Kasumi-1 (cell line): ENCODE measurements around the gene MGAT4A.
"Not testable (repeated sequence)": the region's sequence is repeated elsewhere in the genome, so short reads cannot be mapped to it uniquely, and the experiment has no call there.

Experiments
- DNase-seq, 2 experiments: peaks; one replicate each; lab custom pipeline; 2025; lab: John Stamatoyannopoulos, UW

MGAT4A gene

GRCh38 chr2:98759827-98760625, 29.1 kb upstream of the MGAT4A start:
- no peak for DNase-seq

- DNase-seq = peak; percentile 65 to 83
Observed at GRCh38 chr2:98759338-98759737, 28.4 kb upstream of the MGAT4A start.

GRCh38 chr2:98757904-98758421, 27.0 kb upstream of the MGAT4A start:
- DNase-seq = peak; percentile 98 to 99

- peak in 1 of 2 experiments; percentile 8 for DNase-seq
Observed at GRCh38 chr2:98753801-98754200, 22.9 kb upstream of the MGAT4A start.

- DNase-seq = not testable (repeated sequence)
Observed at GRCh38 chr2:98752711-98753110, 21.8 kb upstream of the MGAT4A start.

GRCh38 chr2:98751748-98752147, 20.8 kb upstream of the MGAT4A start:
- no peak for DNase-seq

- no peak for DNase-seq
Observed at GRCh38 chr2:98750593-98751282, 19.8 kb upstream of the MGAT4A start.

GRCh38 chr2:98749066-98749450, 18.1 kb upstream of the MGAT4A start:
- peak; percentile 67 to 68 for DNase-seq

- DNase-seq = no peak
Observed at GRCh38 chr2:98748292-98749065, 17.5 kb upstream of the MGAT4A start.

- no peak for DNase-seq
Observed at GRCh38 chr2:98747888-98748287, 17.0 kb upstream of the MGAT4A start.

- no peak for DNase-seq
Observed at GRCh38 chr2:98746426-98746825, 15.5 kb upstream of the MGAT4A start.

GRCh38 chr2:98744595-98744994, 13.7 kb upstream of the MGAT4A start:
- DNase-seq = no peak

- DNase-seq = peak in 1 of 2 experiments; percentile 6
Observed at GRCh38 chr2:98743835-98744234, 12.9 kb upstream of the MGAT4A start.

- no peak for DNase-seq
Observed at GRCh38 chr2:98739020-98739419, 8.1 kb upstream of the MGAT4A start.

GRCh38 chr2:98738304-98738703, 7.4 kb upstream of the MGAT4A start:
- no peak for DNase-seq

- DNase-seq = no peak
Observed at GRCh38 chr2:98737848-98738247, 6.9 kb upstream of the MGAT4A start.

- no peak for DNase-seq
Observed at GRCh38 chr2:98736464-98736889, 5.5 kb upstream of the MGAT4A start.

- DNase-seq = peak; percentile 13 to 21
Observed at GRCh38 chr2:98734823-98735260, 3.9 kb upstream of the MGAT4A start.

GRCh38 chr2:98734162-98734561, 3.2 kb upstream of the MGAT4A start:
- peak; percentile 50 to 71 for DNase-seq

- DNase-seq = no peak
Observed at GRCh38 chr2:98732430-98733051, 1.6 kb upstream of the MGAT4A start.

- peak; percentile 42 to 46 for DNase-seq
Observed at GRCh38 chr2:98731894-98732349, 990 bp upstream of the MGAT4A start.

- DNase-seq = no peak
Observed at GRCh38 chr2:98730707-98731040, 258 bp downstream of the MGAT4A start.
